Rectal smooth muscle tissue (tissue), 1 donor: ENCODE measurements around the gene ADAMTS17.

ENCODE experiments used
- H3K27ac ChIP-seq: one replicate; pipeline ENCODE4 v1.7.0; 2013; ENCODE audit warnings: low read depth, low read length, inconsistent platforms
- H3K27me3 ChIP-seq: one replicate; pipeline ENCODE4 v1.7.0; 2013; ENCODE audit warnings: low read length; ENCODE audit not compliant: control insufficient read depth, insufficient read depth
- H3K36me3 ChIP-seq: one replicate; pipeline ENCODE4 v1.7.0; 2013; ENCODE audit warnings: low read length; ENCODE audit not compliant: control insufficient read depth, insufficient read depth
- H3K4me1 ChIP-seq: one replicate; pipeline ENCODE4 v1.7.0; 2013; ENCODE audit warnings: low read length; ENCODE audit not compliant: control insufficient read depth, insufficient read depth
- H3K4me3 ChIP-seq: one replicate; pipeline ENCODE4 v1.7.0; 2013; ENCODE audit warnings: low read length
- H3K9ac ChIP-seq: one replicate; pipeline ENCODE4 v1.7.0; 2013; ENCODE audit warnings: low read length

The ADAMTS17 gene

GRCh38 chr15:100167884-100168375, 173.8 kb downstream of the ADAMTS17 start:
- Histone ChIP-seq H3K4me3 (no peak overlapping the region), H3K27ac (peak overlapping the region; percentile 26), H3K36me3 (no peaks in the 10 kb centered on the region), H3K9ac (no peak overlapping the region), H3K4me1 (peaks cover 3% of the 10 kb centered on the region), H3K27me3 (no peaks in the 10 kb centered on the region)

DNA sequence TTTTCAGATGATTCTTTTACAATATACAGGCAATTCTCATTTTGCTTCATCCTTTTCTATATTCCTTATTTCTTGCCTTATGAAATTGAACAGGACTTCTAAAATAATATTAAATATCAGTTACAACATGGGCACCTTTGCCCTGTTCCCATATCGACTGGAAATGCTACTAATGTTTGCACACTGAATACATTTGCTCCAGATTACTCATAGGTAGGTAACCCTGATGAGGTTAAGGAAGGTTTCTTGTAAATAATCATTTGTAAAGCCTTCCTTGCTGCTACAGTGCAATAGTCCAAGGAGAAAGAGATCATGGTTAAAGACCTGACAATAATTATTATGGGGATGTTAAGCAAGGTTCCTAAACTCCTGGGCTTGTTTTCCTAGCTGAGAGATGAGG, 175.5 kb downstream of the ADAMTS17 start:
- H3K4me1 ChIP-seq: peaks cover 3% of the 10 kb centered on the region
- no peaks in the 10 kb centered on the region for H3K36me3 ChIP-seq
- H3K27me3 ChIP-seq: no peaks in the 10 kb centered on the region
- no peak overlapping the region for H3K4me3 ChIP-seq
- no peak overlapping the region for H3K27ac ChIP-seq
- H3K9ac ChIP-seq: no peak overlapping the region

GRCh38 chr15:100163961-100164360, 177.8 kb downstream of the ADAMTS17 start:
- Histone ChIP-seq H3K27ac (no peak overlapping the region), H3K4me1 (peaks cover 3% of the 10 kb centered on the region), H3K36me3 (no peaks in the 10 kb centered on the region), H3K27me3 (no peaks in the 10 kb centered on the region), H3K9ac (no peak overlapping the region), H3K4me3 (no peak overlapping the region)

DNA sequence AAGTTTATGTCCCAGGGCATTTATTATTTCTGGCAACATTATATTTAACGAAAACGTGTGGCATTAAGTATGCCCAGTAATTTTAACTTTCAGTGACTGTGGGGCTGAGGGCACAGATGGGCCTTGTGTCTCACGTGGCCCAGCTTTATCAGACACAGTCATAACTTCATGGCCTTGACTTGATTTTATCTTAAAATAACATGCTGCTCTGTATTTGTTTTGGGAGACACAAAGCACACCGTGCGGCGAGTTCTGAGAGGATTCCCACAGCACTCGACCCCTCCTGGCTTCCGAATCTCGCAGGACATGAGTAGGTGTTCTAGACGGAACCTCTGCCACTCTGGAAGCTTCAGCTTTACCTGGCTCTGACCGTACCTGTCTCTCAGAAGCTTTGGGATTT, 180.8 kb downstream of the ADAMTS17 start:
- no peaks in the 10 kb centered on the region for H3K36me3 ChIP-seq
- H3K9ac ChIP-seq: no peak overlapping the region
- H3K4me3 ChIP-seq: no peak overlapping the region
- no peaks in the 10 kb centered on the region for H3K4me1 ChIP-seq
- no peaks in the 10 kb centered on the region for H3K27me3 ChIP-seq
- no peak overlapping the region for H3K27ac ChIP-seq

GRCh38 chr15:100159436-100159835, 182.3 kb downstream of the ADAMTS17 start:
- no peak overlapping the region for H3K4me3 ChIP-seq
- no peaks in the 10 kb centered on the region for H3K27me3 ChIP-seq
- no peak overlapping the region for H3K9ac ChIP-seq
- no peaks in the 10 kb centered on the region for H3K4me1 ChIP-seq
- H3K36me3 ChIP-seq: no peaks in the 10 kb centered on the region
- no peak overlapping the region for H3K27ac ChIP-seq

DNA sequence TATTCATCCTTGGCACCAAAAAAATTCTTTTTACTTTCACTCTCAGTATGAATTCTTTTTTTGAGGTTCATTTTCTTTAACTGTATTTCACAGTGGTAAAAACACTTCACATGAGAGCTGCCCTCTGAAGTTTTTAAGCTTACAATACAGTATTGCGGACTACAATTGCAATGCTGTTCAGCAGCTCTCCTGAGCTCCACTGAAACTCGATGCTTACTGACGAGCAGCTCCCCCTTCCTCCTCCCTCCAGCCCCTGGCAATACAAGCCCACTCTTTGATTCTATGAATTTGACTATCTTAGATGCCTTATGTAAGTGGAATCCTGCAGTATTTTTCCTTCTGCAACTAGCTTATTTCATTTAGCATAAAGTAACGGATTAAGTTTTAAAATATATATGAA, 183.4 kb downstream of the ADAMTS17 start:
- H3K9ac ChIP-seq: no peak overlapping the region
- H3K4me3 ChIP-seq: no peak overlapping the region
- H3K27me3 ChIP-seq: no peaks in the 10 kb centered on the region
- no peaks in the 10 kb centered on the region for H3K4me1 ChIP-seq
- no peak overlapping the region for H3K27ac ChIP-seq
- no peaks in the 10 kb centered on the region for H3K36me3 ChIP-seq

DNA sequence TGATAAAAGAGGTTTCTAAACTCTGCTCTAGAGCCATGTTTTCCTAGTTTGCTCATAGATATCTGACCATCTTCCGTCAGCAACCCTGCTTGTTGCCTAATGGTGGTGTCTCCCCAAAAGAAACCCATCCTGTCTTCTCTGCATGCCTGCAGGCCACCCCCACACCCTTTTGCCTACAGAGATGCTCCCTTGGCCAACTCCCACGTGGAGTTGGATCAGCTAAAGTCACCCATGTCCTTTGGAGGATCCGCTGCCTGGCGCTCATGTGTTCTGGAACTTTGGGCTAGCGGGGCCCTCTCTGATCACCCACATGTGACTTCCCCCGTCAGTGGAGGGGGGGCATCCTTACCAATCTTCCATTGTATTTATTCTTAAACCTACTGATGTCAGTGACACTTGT, 185.6 kb downstream of the ADAMTS17 start:
- no peaks in the 10 kb centered on the region for H3K4me1 ChIP-seq
- H3K27ac ChIP-seq: no peak overlapping the region
- H3K4me3 ChIP-seq: no peak overlapping the region
- H3K9ac ChIP-seq: no peak overlapping the region
- H3K27me3 ChIP-seq: no peaks in the 10 kb centered on the region
- no peaks in the 10 kb centered on the region for H3K36me3 ChIP-seq

- Histone ChIP-seq H3K36me3 (no peaks in the 10 kb centered on the region), H3K9ac (no peak overlapping the region), H3K27me3 (no peaks in the 10 kb centered on the region), H3K4me3 (no peak overlapping the region), H3K4me1 (no peaks in the 10 kb centered on the region), H3K27ac (no peak overlapping the region)
Observed at GRCh38 chr15:100154338-100154737, 187.4 kb downstream of the ADAMTS17 start.

DNA sequence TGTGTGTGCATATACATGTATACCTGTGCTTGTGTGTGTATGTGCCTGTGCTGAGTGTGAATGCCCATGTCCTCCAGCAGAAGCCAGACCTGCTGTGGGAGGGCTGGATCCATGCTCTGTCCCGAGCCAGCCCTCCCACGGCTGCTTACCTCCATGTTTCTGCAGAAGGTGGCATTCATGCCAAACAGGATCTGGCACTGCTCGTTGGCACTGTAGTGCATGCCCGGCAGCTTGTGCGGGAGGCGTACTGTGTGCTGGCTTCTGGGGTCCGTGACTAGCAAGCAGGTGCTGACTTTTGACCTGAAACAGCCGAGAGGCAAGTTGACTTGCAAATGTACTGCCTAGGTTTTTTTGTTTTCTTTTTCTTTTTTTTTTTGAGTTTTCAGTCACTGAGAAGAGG, 189.3 kb downstream of the ADAMTS17 start:
- Histone ChIP-seq H3K27me3 (no peaks in the 10 kb centered on the region), H3K4me3 (no peak overlapping the region), H3K27ac (no peak overlapping the region), H3K9ac (no peak overlapping the region), H3K4me1 (no peaks in the 10 kb centered on the region), H3K36me3 (peaks cover 2% of the 10 kb centered on the region)

DNA sequence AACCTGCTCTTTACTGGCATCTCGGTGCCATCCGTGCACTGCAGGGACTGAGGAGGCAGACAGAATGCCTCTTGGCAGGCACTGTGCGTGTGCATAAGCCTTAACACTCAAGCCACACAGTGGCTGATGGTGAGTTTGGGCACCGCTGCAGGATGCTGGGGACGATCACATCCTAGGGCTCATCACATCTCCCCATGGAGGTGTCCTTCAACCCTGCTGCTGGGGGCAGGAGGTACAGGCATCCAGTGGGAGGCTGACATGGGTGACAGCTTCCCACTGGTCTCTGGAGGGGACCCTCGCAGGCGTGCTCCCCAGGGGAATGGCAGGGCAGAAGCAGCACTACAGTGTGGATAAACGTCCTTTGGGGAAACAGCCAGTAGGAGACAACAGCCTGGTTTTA, 190.9 kb downstream of the ADAMTS17 start:
- Histone ChIP-seq H3K36me3 (peaks cover 2% of the 10 kb centered on the region), H3K27ac (no peak overlapping the region), H3K27me3 (no peaks in the 10 kb centered on the region), H3K4me3 (no peak overlapping the region), H3K9ac (no peak overlapping the region), H3K4me1 (no peaks in the 10 kb centered on the region)

- Histone ChIP-seq H3K4me1 (no peaks in the 10 kb centered on the region), H3K27ac (no peak overlapping the region), H3K9ac (no peak overlapping the region), H3K36me3 (peaks cover 2% of the 10 kb centered on the region), H3K4me3 (no peak overlapping the region), H3K27me3 (no peaks in the 10 kb centered on the region)
Observed at GRCh38 chr15:100147828-100148227, 193.9 kb downstream of the ADAMTS17 start.

DNA sequence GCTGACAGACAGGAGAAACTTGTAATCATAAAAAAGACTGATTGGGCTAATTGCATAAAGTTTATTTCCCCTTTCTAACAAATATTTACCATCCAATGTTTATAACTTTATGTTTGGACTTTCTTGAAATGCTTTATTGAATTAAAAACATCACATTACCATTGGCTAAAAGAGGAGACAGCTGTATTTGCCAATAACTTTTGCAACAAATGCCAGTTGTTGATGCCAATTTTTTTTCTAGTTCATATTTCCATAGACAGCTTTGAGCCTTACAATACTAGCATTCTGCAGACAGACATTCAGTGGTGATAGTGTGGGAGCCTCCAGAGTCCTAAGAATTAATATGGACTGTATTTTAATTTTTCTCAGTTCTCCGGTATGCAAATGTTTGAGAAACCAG, 198.4 kb downstream of the ADAMTS17 start:
- H3K4me1 ChIP-seq: no peaks in the 10 kb centered on the region
- H3K36me3 ChIP-seq: peaks cover 2% of the 10 kb centered on the region
- no peaks in the 10 kb centered on the region for H3K27me3 ChIP-seq
- H3K27ac ChIP-seq: no peak overlapping the region
- H3K9ac ChIP-seq: no peak overlapping the region
- no peak overlapping the region for H3K4me3 ChIP-seq

DNA sequence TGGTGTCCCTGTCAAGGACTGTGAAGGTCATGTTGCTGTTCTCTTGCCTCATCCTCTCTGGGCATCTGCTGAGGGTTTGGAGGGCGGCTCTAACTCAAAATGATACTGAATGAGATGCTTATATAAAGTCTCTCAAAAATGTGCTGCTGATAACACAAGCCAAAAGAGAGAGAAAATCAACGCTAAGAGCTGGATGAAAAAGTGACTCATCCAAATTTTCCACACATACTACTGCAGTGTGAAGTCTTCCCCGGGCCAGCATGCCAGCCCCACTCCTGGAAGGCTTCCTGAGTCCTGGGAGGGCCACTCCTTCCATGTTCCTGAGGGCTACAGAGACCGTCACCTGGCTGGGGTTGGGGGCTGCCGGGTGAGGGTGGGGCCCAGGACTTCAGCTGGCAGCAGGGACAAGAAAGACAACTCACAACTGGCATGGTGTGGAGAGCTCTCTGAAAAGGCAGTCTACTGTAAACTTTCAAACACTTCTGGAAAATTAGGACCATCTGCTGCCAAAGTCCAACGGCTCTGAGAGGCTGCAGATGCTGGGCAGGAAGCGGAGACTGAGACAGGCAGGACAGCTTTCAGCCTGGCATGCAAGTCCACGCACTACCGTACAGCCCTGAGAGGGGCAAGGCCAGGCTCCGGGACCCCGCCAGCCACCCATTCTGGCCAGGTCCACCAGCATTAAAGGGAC, 200.3 kb downstream of the ADAMTS17 start:
- no peak overlapping the region for H3K27ac ChIP-seq
- H3K27me3 ChIP-seq: no peaks in the 10 kb centered on the region
- no peak overlapping the region for H3K4me3 ChIP-seq
- no peaks in the 10 kb centered on the region for H3K36me3 ChIP-seq
- no peak overlapping the region for H3K9ac ChIP-seq
- no peaks in the 10 kb centered on the region for H3K4me1 ChIP-seq
